ENCODE results near the gene CD6.

CD6 gene

DNA sequence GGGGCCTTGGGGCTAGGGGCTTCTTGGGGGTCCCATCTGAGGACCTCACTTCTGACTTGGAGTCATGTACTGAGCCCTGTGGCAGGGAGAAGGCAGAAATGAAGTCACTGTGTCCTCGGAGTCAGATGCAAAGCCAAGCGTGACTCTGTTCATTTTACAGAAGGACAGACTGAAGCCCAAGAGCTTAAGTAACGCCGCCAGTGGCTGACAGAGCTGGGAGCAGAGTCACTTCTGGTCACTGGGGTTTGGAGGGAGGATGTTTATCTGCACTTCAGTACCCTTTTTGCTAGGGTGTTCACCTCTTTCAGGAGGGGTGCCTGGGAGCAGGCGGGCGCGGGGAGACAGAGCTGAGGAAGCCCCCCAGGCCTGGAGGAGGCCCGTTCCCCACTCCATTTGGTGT lies 10.7 kb downstream of the CD6 start:
- in situ Hi-C loops (cut with MboI; ENCODE audit: low sequenced_read_pairs), result no loop called here

DNA sequence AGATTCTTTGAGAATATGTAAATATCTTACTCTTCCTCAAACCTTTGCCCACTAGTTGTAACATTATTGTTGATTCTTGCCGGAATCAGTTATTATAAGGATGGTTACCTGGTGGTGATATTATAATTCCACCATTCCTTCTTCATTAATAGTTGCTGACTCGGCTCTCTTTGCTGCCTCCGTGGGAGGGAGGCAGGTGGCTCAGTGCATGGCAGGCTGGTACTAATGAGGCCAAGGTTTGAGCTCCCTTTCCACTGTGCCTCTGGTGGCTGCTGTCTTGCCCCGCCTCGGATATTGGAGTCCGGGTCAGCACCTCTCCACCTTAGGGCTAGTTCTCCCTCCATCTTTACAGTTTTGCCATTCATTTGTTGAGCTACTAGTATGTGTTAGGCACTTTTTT lies 12.7 kb downstream of the CD6 start:
- in situ Hi-C loops (cut with MboI; ENCODE audit: low sequenced_read_pairs), result no loop called here

DNA sequence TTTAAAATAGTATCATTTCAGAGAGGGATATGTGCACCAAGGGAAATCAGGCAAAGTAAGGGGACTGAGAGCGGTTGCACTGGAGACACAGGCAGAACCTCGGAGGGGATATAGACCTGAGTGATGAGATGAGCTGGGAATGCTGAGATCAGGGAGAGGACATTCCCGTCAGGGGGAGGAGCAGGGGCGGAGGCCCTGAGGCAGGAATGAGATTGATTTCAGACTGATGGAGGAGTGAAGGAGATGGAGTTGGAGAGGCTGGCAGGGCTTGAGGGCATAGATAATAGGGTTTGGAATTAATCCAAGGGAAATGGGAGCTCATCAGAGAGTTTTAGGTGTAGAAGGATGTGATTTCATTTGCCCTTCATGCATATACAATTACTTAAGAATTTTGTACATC lies 13.2 kb downstream of the CD6 start:
- in situ Hi-C loops (cut with MboI; ENCODE audit: low sequenced_read_pairs), result no loop called here

DNA sequence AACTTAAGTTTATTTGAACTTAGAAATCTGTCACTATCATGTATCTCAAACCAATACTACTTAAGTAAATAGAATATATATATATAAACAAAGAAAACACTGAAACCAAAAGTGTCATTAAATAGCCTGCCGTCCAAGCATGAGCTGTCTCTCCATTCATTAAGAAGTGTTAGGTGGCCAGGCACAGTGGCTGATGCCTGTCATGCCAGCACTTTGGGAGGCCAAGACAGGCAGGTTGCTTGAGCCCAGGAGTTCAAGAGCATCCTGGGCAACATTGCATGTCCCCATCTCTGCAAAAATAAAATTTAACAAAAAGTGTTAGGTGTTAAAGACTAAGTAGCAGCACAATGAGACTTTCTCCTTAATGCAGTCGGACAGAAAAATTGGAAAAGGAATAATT lies 14.0 kb downstream of the CD6 start:
- in situ Hi-C loops (cut with MboI; ENCODE audit: low sequenced_read_pairs), result no loop called here

GRCh38 chr11:60985991-60986915 lies 14.8 kb downstream of the CD6 start:
- in situ Hi-C loops (cut with MboI; ENCODE audit: low sequenced_read_pairs), result no loop called here

- in situ Hi-C loops (cut with MboI; ENCODE audit: low sequenced_read_pairs), result no loop called here
Observed at GRCh38 chr11:60987577-60988277, 16.2 kb downstream of the CD6 start.

- in situ Hi-C loops (cut with MboI; ENCODE audit: low sequenced_read_pairs), result no loop called here
Observed at GRCh38 chr11:60988658-60989057, 17.2 kb downstream of the CD6 start.

- in situ Hi-C loops (cut with MboI; ENCODE audit: low sequenced_read_pairs), result no loop called here
Observed at GRCh38 chr11:60989093-60989650, 17.7 kb downstream of the CD6 start.

GRCh38 chr11:60991457-60991856 lies 20.0 kb downstream of the CD6 start:
- in situ Hi-C loops (cut with MboI; ENCODE audit: low sequenced_read_pairs), result no loop called here

DNA sequence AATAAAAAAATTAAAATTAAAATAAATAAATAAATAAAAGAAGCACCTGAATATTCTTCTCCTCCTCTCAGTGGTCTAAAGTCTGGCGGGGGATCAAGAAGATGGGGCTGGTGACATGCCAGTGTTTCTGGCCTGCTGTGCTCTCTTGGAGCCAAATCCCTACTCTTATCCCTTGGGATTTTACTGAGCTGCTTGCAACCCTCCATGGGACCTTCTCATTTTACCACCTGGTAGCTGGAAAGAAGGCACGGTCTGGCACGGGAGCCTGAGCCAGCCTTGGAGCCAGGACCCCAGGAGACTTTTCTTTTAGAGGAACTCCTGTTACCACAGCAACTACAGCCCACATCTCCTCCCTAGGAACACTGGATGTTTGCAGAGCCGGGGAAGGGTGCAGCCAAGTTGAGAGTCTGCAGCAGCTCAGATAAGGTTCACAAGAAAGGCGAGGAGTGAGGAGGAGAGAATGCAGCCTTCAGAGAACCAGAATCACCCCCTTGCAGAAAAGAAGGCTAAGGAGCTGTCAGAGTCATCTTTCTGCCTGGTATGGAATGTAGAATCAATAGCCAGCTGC lies 21.4 kb downstream of the CD6 start:
- in situ Hi-C loops (cut with MboI; ENCODE audit: low sequenced_read_pairs), result no loop called here

DNA sequence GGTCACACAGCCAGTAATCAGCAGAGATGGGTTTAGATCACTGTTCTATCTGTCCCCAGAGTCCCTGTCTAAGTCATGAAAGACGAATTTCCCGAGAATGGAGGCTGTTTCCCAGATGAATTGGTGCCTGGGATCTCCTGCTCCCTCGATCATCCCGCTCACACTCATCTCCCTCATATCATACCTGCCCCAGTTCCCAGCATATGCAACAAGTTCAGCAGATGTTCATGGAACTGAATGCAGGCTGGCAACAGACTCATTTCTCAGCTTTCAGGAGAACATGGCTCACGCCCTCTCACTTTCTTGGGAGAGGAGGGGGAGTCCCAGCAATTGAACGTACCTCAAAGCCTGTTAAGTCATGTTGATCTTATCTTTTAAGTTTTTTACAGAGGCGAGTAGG lies 22.1 kb downstream of the CD6 start:
- in situ Hi-C loops (cut with MboI; ENCODE audit: low sequenced_read_pairs), result no loop called here

- in situ Hi-C loops (cut with MboI; ENCODE audit: low sequenced_read_pairs), result no loop called here
Observed at GRCh38 chr11:60994541-60995080, 23.1 kb downstream of the CD6 start.

GRCh38 chr11:60995798-60996197 lies 24.3 kb downstream of the CD6 start:
- in situ Hi-C loops (cut with MboI; ENCODE audit: low sequenced_read_pairs), result no loop called here

DNA sequence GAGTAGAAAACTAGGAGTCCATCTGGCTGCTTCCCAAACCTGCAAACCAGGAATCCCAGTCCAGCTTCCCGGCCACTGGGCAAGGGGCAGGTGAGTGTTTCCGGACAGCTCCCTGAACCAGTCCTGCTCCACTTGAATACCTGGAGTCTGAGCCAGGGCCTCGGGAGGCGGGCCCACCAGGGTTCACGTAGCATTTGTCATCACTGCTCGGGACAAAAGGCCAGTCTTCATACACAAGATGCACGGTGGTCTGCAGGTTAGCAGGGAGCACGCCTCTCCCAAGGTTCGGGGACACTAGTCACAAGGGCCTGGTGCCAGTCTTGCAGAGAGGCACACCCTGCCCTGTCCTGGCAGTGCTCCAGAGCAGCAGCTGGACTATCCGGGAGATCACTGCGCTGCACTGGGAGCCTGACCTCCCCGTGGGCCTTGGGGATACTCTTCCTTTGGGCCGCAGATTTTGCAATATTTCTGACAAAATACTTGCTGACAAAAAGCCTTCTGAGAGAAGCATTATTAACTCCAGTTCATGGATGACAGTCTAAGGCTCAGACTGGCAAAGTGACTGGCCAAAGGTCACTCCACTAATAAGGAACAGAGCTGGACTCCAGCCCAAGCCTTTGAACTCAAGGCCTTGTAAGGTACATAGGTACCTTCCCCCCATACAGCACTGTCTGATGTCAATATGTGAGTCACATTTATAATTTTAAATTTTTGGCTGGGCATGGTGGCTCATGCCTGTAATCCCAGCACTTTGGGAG lies 25.1 kb downstream of the CD6 start:
- in situ Hi-C loops (cut with MboI; ENCODE audit: low sequenced_read_pairs), result no loop called here

GRCh38 chr11:61000426-61000825 lies 28.9 kb downstream of the CD6 start:
- in situ Hi-C loops (cut with MboI; ENCODE audit: low sequenced_read_pairs), result no loop called here

- in situ Hi-C loops (cut with MboI; ENCODE audit: low sequenced_read_pairs), result no loop called here
Observed at GRCh38 chr11:61001931-61002330, 30.5 kb downstream of the CD6 start.

GRCh38 chr11:61002598-61002997 lies 31.1 kb downstream of the CD6 start:
- in situ Hi-C loops (cut with MboI; ENCODE audit: low sequenced_read_pairs), result no loop called here

- in situ Hi-C loops (cut with MboI; ENCODE audit: low sequenced_read_pairs), result no loop called here
Observed at GRCh38 chr11:61004180-61004611, 32.7 kb downstream of the CD6 start.

DNA sequence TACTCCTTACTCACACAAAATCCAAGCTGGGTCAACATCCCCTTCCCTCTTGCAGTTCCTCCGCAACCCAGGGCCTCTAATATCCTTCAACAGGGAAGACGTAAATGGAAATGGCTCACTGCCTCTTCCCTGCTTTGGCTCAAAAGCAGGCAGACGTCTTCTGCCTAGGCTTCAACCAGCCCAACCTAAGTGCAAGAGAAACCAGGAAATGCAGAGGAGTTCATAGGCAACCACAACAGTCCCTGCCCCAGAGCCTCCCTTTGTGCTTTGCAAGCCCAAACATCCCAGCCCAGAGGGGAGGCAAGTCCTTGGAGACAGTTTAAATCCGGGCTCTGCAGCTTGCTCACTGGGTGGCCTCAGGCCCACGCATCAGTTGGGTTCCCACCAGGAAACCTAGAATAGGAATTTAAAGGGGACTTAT lies 33.3 kb downstream of the CD6 start:
- in situ Hi-C loops (cut with MboI; ENCODE audit: low sequenced_read_pairs), result no loop called here

DNA sequence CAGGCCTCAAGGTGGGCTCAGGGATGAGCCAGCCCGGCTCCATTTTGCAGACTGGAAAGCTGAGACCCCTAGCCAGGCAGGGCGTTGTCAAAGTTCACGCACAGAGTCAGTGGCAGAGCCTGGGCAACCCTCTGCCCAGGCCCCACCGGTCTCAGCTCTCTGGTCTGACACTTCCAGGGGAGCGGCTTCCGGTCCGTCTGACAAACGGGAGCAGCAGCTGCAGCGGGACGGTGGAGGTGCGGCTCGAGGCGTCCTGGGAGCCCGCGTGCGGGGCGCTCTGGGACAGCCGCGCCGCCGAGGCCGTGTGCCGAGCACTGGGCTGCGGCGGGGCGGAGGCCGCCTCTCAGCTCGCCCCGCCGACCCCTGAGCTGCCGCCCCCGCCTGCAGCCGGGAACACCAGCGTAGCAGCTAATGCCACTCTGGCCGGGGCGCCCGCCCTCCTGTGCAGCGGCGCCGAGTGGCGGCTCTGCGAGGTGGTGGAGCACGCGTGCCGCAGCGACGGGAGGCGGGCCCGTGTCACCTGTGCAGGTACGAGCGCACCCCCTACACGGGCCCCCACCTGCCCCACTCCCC lies 36.0 kb downstream of the CD6 start:
- in situ Hi-C loops (cut with MboI; ENCODE audit: low sequenced_read_pairs), result no loop called here
